ENCODE measurements around the gene CAPZA2. TPM values are rescaled to one million over a fixed set of nuclear protein-coding genes. Genes with fewer than 3 reads are reported as not detected.

Gene CAPZA2
- total and polyA plus RNA-seq, 2 donors from 2014 or later = 130 to 295 TPM

- no peak for DNase-seq
- Histone ChIP-seq H3K4me1 (ENCODE audit: control insufficient read depth in 2 of 3, insufficient read depth in 2 of 3, low read depth in 1 of 3, low read length in 3 of 3) (no peaks in the 10 kb centered on the region), H3K36me3 (ENCODE audit: control insufficient read depth in 2 of 3, insufficient read depth in 3 of 3, low read length in 3 of 3) (peaks cover 9 to 43% (median 10%) of the 10 kb centered on the region in 3 donors), H3K27ac (ENCODE audit: low read depth in 2 of 2, low read length in 2 of 2) (no peak overlapping the region), H3K4me3 (ENCODE audit: low read length in 3 of 3) (no peak overlapping the region), H3K27me3 (ENCODE audit: control insufficient read depth, insufficient read depth, low read length) (no peaks in the 10 kb centered on the region), H3K9me3 (ENCODE audit: control insufficient read depth in 2 of 3, insufficient read depth in 1 of 3, low read length in 3 of 3) (peaks cover 0 to 2% (median 0%) of the 10 kb centered on the region in 3 donors), H3K9ac (ENCODE audit: low read length in 3 of 3) (no peak overlapping the region)
- TF ChIP-seq CTCF (IDR thresholded peaks at IDR 0.05; ENCODE audit: borderline replicate concordance, extremely low read depth, insufficient read depth) = no peak
- intact Hi-C loops (cut with DNase I) = no loop called here
- no peak for FAIRE-seq
Measured at GRCh38 chr7:116912269-116912909, 50.0 kb downstream of the CAPZA2 start.

DNA sequence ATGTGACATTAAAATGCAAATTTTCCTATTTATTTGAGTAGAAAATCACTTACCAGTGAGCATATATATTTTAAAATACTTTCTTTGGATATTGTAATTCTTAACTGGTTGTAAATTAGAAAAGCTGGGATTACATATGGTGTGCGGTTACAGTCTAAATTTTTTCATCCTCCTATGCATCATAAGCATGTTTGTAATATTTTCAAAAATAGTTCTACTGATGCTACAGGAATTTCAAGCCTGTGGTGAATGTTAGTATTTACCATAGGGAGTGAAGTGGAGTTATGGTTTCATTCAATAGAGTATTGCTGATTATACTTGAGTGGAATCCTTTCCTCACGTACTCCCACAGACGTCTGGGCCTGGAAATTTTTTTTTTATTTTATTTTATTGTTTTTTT is 56.3 kb downstream of the CAPZA2 start:
- H3K4me1 ChIP-seq (ENCODE audit: control insufficient read depth in 2 of 3, insufficient read depth in 2 of 3, low read depth in 1 of 3, low read length in 3 of 3) = no peaks in the 10 kb centered on the region

GRCh38 chr7:116920359-116920758 is 58.0 kb downstream of the CAPZA2 start:
- no peak for FAIRE-seq
- Histone ChIP-seq H3K27me3 (ENCODE audit: control insufficient read depth, insufficient read depth, low read length) (no peaks in the 10 kb centered on the region), H3K9me3 (ENCODE audit: control insufficient read depth in 2 of 3, insufficient read depth in 1 of 3, low read length in 3 of 3) (no peaks in the 10 kb centered on the region), H3K36me3 (ENCODE audit: control insufficient read depth in 2 of 3, insufficient read depth in 3 of 3, low read length in 3 of 3) (peaks cover 0 to 15% (median 2%) of the 10 kb centered on the region in 3 donors), H3K4me3 (ENCODE audit: low read length in 3 of 3) (no peak overlapping the region), H3K27ac (ENCODE audit: low read depth in 2 of 2, low read length in 2 of 2) (no peak overlapping the region), H3K9ac (ENCODE audit: low read length in 3 of 3) (no peak overlapping the region), H3K4me1 (ENCODE audit: control insufficient read depth in 2 of 3, insufficient read depth in 2 of 3, low read depth in 1 of 3, low read length in 3 of 3) (no peaks in the 10 kb centered on the region)
- no peak for DNase-seq
- no peak for TF ChIP-seq CTCF (IDR thresholded peaks at IDR 0.05; ENCODE audit: borderline replicate concordance, extremely low read depth, insufficient read depth)
- intact Hi-C loops (cut with DNase I) = no loop called here

More for the DNA sequence above, 56.3 kb downstream of the CAPZA2 start:
- Histone ChIP-seq H3K9me3 (ENCODE audit: control insufficient read depth in 2 of 3, insufficient read depth in 1 of 3, low read length in 3 of 3) (no peaks in the 10 kb centered on the region), H3K9ac (ENCODE audit: low read length in 3 of 3) (no peak overlapping the region), H3K36me3 (ENCODE audit: control insufficient read depth in 2 of 3, insufficient read depth in 3 of 3, low read length in 3 of 3) (peaks cover 0 to 22% (median 4%) of the 10 kb centered on the region in 3 donors), H3K4me3 (ENCODE audit: low read length in 3 of 3) (no peak overlapping the region), H3K27ac (ENCODE audit: low read depth in 2 of 2, low read length in 2 of 2) (no peak overlapping the region), H3K27me3 (ENCODE audit: control insufficient read depth, insufficient read depth, low read length) (no peaks in the 10 kb centered on the region)
- intact Hi-C loops (cut with DNase I) = no loop called here
- no peak for TF ChIP-seq CTCF (IDR thresholded peaks at IDR 0.05; ENCODE audit: borderline replicate concordance, extremely low read depth, insufficient read depth)
- FAIRE-seq (no peak), DNase-seq (no peak)

Measured in kidney (tissue), 14 donors.